ENCODE measurements around the gene CCDC6.
"Not testable (repeated sequence)": the region's sequence is repeated elsewhere in the genome, so short reads cannot be mapped to it uniquely, and the experiment has no call there.

The CCDC6 gene

DNA sequence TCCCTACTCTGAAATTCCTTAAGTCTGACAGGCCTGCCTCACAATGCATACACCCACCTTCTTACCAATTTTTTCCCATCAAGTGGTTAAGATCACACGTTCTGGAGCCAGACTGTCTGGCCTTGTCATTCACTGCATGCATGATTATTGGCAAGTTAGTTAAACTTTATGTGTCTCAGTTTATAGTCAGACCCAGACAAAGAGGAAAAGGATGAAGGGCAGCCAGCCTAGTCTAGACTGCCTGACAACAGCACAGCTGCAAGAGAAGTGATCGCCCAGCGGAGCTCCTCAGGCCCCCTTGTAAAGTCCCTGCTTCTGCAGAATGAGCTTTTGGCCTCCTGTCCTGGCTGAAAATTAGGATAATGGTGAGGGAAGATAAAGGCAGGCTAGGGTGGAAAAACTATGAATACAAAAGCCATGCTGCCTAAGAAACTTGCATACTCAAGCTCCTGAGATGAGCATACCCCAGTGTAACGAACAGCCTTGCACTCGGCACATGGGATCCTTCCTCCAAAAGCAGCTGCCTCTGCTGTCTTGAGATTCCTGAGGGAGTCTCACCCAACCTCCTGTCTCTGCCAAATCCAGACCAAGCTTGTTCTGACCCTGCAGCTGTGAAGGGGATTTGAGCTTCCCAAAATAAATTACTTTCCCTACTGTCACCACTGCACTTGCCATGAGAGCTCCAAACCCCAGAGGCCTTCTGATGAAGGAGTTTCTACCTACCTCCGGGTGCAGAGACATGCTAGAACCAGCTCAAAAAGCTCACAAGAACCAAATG, 126.4 kb downstream of the CCDC6 start:
- H3K27ac Mint-ChIP-seq: no peak overlapping the region
- H3K36me3 Mint-ChIP-seq: no peaks in the 10 kb centered on the region
- peaks cover 4% of the 10 kb centered on the region for H3K27me3 Mint-ChIP-seq
- no peaks in the 10 kb centered on the region for H3K4me1 Mint-ChIP-seq (ENCODE audit: low read depth)
- peaks cover 5% of the 10 kb centered on the region for H3K9me3 Mint-ChIP-seq (ENCODE audit: low read depth)
- H3K4me3 Mint-ChIP-seq: no peak overlapping the region

- no peaks in the 10 kb centered on the region for H3K9me3 Mint-ChIP-seq (ENCODE audit: low read depth)
- H3K4me1 Mint-ChIP-seq (ENCODE audit: low read depth): no peaks in the 10 kb centered on the region
- peaks cover 5% of the 10 kb centered on the region for H3K36me3 Mint-ChIP-seq
These were observed 131.9 kb downstream of the CCDC6 start for GRCh38 chr10:59774451-59774850.

DNA sequence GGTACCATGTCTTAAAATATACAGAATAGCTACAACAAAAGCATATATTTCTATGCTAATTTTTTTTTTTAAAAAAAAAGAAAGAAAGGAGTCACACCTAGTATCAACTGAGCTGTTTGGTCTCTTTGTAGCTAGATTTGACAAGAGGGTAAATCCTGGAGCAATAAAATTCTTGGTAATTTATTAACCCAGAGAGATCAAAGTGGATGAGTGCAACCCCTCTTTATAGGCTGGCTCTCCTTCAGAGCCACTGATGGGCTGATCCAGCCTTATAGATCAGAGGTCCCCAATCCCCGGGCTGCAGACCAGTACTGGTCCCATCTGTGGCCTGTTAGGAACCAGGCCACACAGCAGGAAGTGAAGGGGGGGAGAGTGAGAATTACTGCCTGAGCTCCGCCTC, 133.3 kb downstream of the CCDC6 start:
- Mint-ChIP-seq H3K4me1 (ENCODE audit: low read depth) (no peaks in the 10 kb centered on the region), H3K27me3 (no peaks in the 10 kb centered on the region), H3K27ac (no peak overlapping the region), H3K4me3 (no peak overlapping the region), H3K36me3 (peaks cover 5% of the 10 kb centered on the region), H3K9me3 (ENCODE audit: low read depth) (no peaks in the 10 kb centered on the region)

More at GRCh38 chr10:59774451-59774850, 131.9 kb downstream of the CCDC6 start:
- H3K4me3 Mint-ChIP-seq: no peak overlapping the region
- no peak overlapping the region for H3K27ac Mint-ChIP-seq
- no peaks in the 10 kb centered on the region for H3K27me3 Mint-ChIP-seq

GRCh38 chr10:59771162-59771807, 135.1 kb downstream of the CCDC6 start:
- Mint-ChIP-seq H3K4me3 (no peak overlapping the region), H3K27me3 (peaks cover 4% of the 10 kb centered on the region), H3K27ac (no peak overlapping the region), H3K4me1 (ENCODE audit: low read depth) (no peaks in the 10 kb centered on the region), H3K9me3 (ENCODE audit: low read depth) (no peaks in the 10 kb centered on the region), H3K36me3 (peaks cover 5% of the 10 kb centered on the region)

- Mint-ChIP-seq H3K4me3 (no peak overlapping the region), H3K27me3 (peaks cover 4% of the 10 kb centered on the region), H3K27ac (no peak overlapping the region), H3K36me3 (peaks cover 5% of the 10 kb centered on the region), H3K4me1 (ENCODE audit: low read depth) (no peaks in the 10 kb centered on the region), H3K9me3 (ENCODE audit: low read depth) (no peaks in the 10 kb centered on the region)
These were observed 135.7 kb downstream of the CCDC6 start for GRCh38 chr10:59770689-59771088.

DNA sequence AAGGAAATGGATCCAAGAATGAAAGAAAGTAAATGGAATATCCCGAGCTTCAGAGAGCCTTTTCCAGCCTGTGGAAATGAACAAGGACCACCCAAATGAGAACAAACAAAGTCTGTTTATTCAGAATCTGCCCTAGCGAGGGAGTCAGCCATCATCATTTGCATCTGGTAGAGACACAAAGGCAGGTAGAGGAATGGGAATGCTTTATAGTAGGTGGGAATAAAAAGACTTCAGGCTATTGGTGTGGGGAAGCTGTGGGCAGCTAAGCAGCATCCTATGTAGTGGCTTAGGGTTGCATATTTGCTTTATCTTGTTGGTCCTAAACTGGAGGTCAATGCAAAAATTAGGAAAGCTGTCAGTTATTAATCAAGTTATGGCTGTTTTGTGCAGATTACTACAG, 143.9 kb downstream of the CCDC6 start:
- no peak overlapping the region for H3K4me3 Mint-ChIP-seq
- no peak overlapping the region for H3K27ac Mint-ChIP-seq
- peaks cover 8% of the 10 kb centered on the region for H3K9me3 Mint-ChIP-seq (ENCODE audit: low read depth)
- peaks cover 12% of the 10 kb centered on the region for H3K27me3 Mint-ChIP-seq
- no peaks in the 10 kb centered on the region for H3K36me3 Mint-ChIP-seq
- H3K4me1 Mint-ChIP-seq (ENCODE audit: low read depth): no peaks in the 10 kb centered on the region

- peaks cover 5% of the 10 kb centered on the region for H3K27me3 Mint-ChIP-seq
- no peaks in the 10 kb centered on the region for H3K4me1 Mint-ChIP-seq (ENCODE audit: low read depth)
- no peak overlapping the region for H3K4me3 Mint-ChIP-seq
- H3K9me3 Mint-ChIP-seq (ENCODE audit: low read depth): peaks cover 8% of the 10 kb centered on the region
- no peaks in the 10 kb centered on the region for H3K36me3 Mint-ChIP-seq
- H3K27ac Mint-ChIP-seq: no peak overlapping the region
These were observed 148.4 kb downstream of the CCDC6 start for GRCh38 chr10:59757966-59758365.

GRCh38 chr10:59754951-59755350, 151.4 kb downstream of the CCDC6 start:
- H3K27me3 Mint-ChIP-seq: peaks cover 2% of the 10 kb centered on the region
- no peaks in the 10 kb centered on the region for H3K36me3 Mint-ChIP-seq
- no peak overlapping the region for H3K27ac Mint-ChIP-seq
- H3K4me1 Mint-ChIP-seq (ENCODE audit: low read depth): no peaks in the 10 kb centered on the region
- H3K9me3 Mint-ChIP-seq (ENCODE audit: low read depth): no peaks in the 10 kb centered on the region
- no peak overlapping the region for H3K4me3 Mint-ChIP-seq

GRCh38 chr10:59753267-59753666, 153.1 kb downstream of the CCDC6 start, which contains the start of gene MRLN:
MRLN (minus strand) TSS chr10:59753455.
- Mint-ChIP-seq H3K27ac (no peak within 1 kb of the TSS), H3K27me3 (peaks cover 7% of the 10 kb centered on the region), H3K4me3 (no peak within 1 kb of the TSS), H3K4me1 (ENCODE audit: low read depth) (no peaks in the 10 kb centered on the region), H3K9me3 (ENCODE audit: low read depth) (no peaks in the 10 kb centered on the region), H3K36me3 (no peaks in the 10 kb centered on the region)

DNA sequence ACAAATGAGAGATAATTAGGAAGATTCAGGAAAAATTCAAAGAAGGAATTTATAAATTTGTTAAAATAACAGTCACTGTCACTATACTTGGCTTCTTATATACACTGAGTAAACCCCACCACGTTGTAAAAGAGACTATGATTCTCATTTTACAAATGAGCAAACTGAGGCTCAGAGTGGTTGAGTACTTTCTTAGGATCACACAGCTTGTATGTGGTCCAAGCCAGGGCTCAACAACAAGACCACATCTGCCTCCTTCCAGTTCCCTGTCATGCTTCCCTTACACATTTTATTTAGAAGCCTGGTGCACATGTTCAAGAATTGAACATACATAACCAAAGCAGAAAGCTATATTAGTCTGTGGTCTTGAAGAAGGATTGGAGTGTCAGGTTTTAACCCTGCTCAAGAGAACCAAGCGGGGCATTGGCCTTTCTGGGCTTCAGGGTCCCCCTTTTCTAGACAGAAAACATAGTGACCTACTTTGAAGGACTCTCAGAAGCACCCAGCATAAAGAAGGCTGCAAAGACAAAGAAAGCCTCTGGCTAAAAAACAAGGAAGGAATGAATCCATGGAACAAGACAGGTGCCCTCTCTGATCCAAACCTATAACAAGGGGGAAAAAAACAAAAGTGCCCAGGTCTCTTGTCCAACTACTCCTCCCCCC, 153.9 kb downstream of the CCDC6 start:
- Mint-ChIP-seq H3K4me1 (ENCODE audit: low read depth) (no peaks in the 10 kb centered on the region), H3K36me3 (no peaks in the 10 kb centered on the region), H3K9me3 (ENCODE audit: low read depth) (no peaks in the 10 kb centered on the region), H3K27ac (no peak overlapping the region), H3K4me3 (no peak overlapping the region), H3K27me3 (peaks cover 12% of the 10 kb centered on the region)

- no peak overlapping the region for H3K27ac Mint-ChIP-seq
- no peak overlapping the region for H3K4me3 Mint-ChIP-seq
- peaks cover 16% of the 10 kb centered on the region for H3K27me3 Mint-ChIP-seq
- H3K4me1 Mint-ChIP-seq (ENCODE audit: low read depth): no peaks in the 10 kb centered on the region
- H3K36me3 Mint-ChIP-seq: no peaks in the 10 kb centered on the region
- no peaks in the 10 kb centered on the region for H3K9me3 Mint-ChIP-seq (ENCODE audit: low read depth)
These were observed 156.0 kb downstream of the CCDC6 start for GRCh38 chr10:59750155-59750945.

DNA sequence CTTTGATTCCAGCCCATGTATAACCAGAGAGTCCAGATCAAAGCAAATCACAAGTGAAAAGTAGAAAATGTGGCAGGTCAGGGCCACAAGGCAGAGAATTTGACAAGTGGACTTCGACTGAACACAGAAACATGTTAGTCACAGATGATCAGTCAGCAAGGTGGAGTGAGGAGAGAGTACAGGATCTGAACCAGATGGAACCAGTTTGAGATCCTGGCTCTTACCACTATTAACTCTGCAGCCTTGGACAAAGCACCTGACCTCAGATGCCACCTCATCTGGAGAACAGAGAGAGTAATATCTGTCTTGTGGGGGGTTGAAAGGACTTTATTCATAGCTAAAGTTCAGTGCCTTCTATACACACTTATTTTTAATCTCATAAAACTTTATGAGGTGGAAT, 157.5 kb downstream of the CCDC6 start:
- Mint-ChIP-seq H3K4me3 (no peak overlapping the region), H3K27me3 (peaks cover 16% of the 10 kb centered on the region), H3K36me3 (no peaks in the 10 kb centered on the region), H3K9me3 (ENCODE audit: low read depth) (no peaks in the 10 kb centered on the region), H3K4me1 (ENCODE audit: low read depth) (no peaks in the 10 kb centered on the region), H3K27ac (no peak overlapping the region)

DNA sequence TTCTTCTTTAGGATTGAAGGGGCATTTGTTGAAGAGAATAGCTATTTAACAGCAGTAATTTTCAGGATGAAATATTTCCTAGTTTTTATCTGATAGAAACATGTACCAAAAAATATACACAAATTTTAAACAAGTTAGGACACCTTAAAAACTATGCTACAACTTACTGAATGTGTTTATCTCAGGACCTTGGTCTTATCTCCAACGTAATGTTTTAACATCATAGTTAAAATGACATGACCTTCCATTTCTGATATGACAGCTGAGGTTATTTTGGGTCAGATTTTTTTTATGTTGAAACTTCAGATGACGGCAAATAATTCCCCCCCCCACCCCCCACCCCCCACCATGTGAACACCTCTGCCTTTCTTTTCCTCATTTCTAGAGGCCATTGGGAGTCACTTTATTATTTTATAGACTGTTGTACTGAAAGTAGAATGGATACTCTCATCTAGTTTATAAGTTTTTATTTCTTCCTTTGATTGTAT, 161.1 kb downstream of the CCDC6 start:
- H3K4me3 Mint-ChIP-seq: no peak overlapping the region

DNA sequence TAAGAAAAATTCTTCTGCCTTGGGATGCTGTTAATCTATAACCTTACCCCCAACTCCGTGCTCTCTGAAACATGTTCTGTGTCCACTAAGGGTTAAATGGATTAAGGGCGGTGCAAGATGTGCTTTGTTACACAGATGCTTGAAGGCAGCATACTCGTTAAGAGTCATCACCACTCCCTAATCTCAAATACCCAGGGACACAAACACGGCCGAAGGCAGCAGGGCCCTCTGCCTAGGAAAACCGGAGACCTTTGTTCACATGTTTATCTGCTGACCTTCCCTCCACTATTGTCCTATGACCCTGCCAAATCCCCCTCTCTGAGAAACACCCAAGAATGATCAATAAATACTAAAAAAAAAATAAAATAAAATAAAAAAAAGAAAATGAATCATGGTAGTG, 161.6 kb downstream of the CCDC6 start:
- H3K36me3 Mint-ChIP-seq; H3K4me1 Mint-ChIP-seq (ENCODE audit: low read depth); H3K9me3 Mint-ChIP-seq (ENCODE audit: low read depth); H3K4me3 Mint-ChIP-seq; H3K27ac Mint-ChIP-seq: not testable (repeated sequence)
- peaks cover 14% of the 10 kb centered on the region for H3K27me3 Mint-ChIP-seq

More for the DNA sequence above, 161.1 kb downstream of the CCDC6 start:
- no peaks in the 10 kb centered on the region for H3K4me1 Mint-ChIP-seq (ENCODE audit: low read depth)
- H3K27ac Mint-ChIP-seq: no peak overlapping the region
- H3K36me3 Mint-ChIP-seq: no peaks in the 10 kb centered on the region
- peaks cover 14% of the 10 kb centered on the region for H3K27me3 Mint-ChIP-seq
- no peaks in the 10 kb centered on the region for H3K9me3 Mint-ChIP-seq (ENCODE audit: low read depth)

All from activated naive CD8-positive, alpha-beta T cell (primary cell).